DND-41 (cell line): ENCODE data around the gene TRH.

Source experiments
- ATAC-seq: fragments of 200-7000 bp; cut with Tn5 transposase; 3 replicates; pipeline ENCODE4 v1.9.1; 2021; ENCODE audit warnings: low read depth; ENCODE audit not compliant: insufficient read depth
- DNase-seq: peaks from one replicate; pipeline ENCODE4 v3.0.0-alpha.2; 2020
- H2AFZ ChIP-seq: 2 replicates; pipeline ENCODE4 v1.6.0; 2012; ENCODE audit warnings: low read depth, low read length
- H3K27ac ChIP-seq: 2 replicates; pipeline ENCODE4 v1.5.1; 2012; ENCODE audit warnings: low read length, inconsistent platforms
- H3K27me3 ChIP-seq: fragments of 200-600 bp; sonication (generic); 2 replicates; pipeline ENCODE4 v1.6.0; 2012; ENCODE audit warnings: low read length, mild to moderate bottlenecking, inconsistent platforms; ENCODE audit not compliant: insufficient read depth, poor library complexity
- H3K36me3 ChIP-seq: 2 replicates; pipeline ENCODE4 v1.5.1; 2012; ENCODE audit warnings: low read length, inconsistent platforms; ENCODE audit not compliant: insufficient read depth
- H3K4me1 ChIP-seq: 2 replicates; pipeline ENCODE4 v1.5.1; 2012; ENCODE audit warnings: mild to moderate bottlenecking, low read length; ENCODE audit not compliant: insufficient read depth
- H3K4me2 ChIP-seq: 2 replicates; pipeline ENCODE4 v1.6.0; 2012; ENCODE audit warnings: mild to moderate bottlenecking, moderate library complexity, low read length, inconsistent platforms; ENCODE audit not compliant: insufficient read depth
- H3K4me3 ChIP-seq, 2 experiments: fragments of 200-600 bp in 1 of 2; shearing (Covaris generic) in 1 of 2; 2 replicates each; pipeline ENCODE4 v1.5.1; 2012 to 2016; ENCODE audit warnings: inconsistent platforms in 2 of 2, low read length in 2 of 2, mild to moderate bottlenecking in 2 of 2, low read depth in 1 of 2, moderate library complexity in 1 of 2
- H3K79me2 ChIP-seq: 2 replicates; pipeline ENCODE4 v1.6.0; 2012; ENCODE audit warnings: low read length, inconsistent platforms; ENCODE audit not compliant: insufficient read depth
- H3K9ac ChIP-seq: 2 replicates; pipeline ENCODE4 v1.6.0; 2012; ENCODE audit warnings: low read depth, mild to moderate bottlenecking, inconsistent platforms, low read length, moderate library complexity
- H3K9me3 ChIP-seq: 2 replicates; pipeline ENCODE4 v1.5.1; 2012; ENCODE audit warnings: low read length, moderate library complexity, mild to moderate bottlenecking, inconsistent platforms; ENCODE audit not compliant: insufficient read depth, severe bottlenecking
- H4K20me1 ChIP-seq: 2 replicates; pipeline ENCODE4 v1.6.0; 2012; ENCODE audit warnings: low read length; ENCODE audit not compliant: insufficient read depth
- EZH2 ChIP-seq: IDR thresholded peaks from 3 replicates; pipeline ENCODE4 v1.6.1; 2012; ENCODE audit warnings: borderline replicate concordance, low read depth, mild to moderate bottlenecking, moderate library complexity, low read length, inconsistent platforms; ENCODE audit not compliant: severe bottlenecking
- TF ChIP-seq, protein P1 (sequence below): IDR thresholded peaks from 2 replicates; pipeline ENCODE4 v1.5.1; 2012; ENCODE audit warnings: borderline replicate concordance, low read length, moderate library complexity, mild to moderate bottlenecking; ENCODE audit not compliant: poor library complexity, severe bottlenecking; ENCODE audit errors: extremely low read depth

TRH gene, protein sequence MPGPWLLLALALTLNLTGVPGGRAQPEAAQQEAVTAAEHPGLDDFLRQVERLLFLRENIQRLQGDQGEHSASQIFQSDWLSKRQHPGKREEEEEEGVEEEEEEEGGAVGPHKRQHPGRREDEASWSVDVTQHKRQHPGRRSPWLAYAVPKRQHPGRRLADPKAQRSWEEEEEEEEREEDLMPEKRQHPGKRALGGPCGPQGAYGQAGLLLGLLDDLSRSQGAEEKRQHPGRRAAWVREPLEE

DNA sequence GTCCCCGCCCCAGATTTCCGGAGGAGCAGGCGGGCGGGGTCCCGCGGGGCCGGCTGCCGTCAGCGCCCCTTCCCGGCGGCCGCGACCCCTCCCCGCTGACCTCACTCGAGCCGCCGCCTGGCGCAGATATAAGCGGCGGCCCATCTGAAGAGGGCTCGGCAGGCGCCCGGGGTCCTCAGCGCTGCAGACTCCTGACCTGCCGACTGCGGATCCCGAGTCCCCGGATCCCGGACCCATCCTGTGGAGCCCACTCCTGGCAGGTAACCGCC is at the start of gene TRH:
Gene TRH (plus strand): TSS at position 157 of the 269 bp plus-strand sequence. CDS start 1,097 bp downstream, outside the sequence.
- Histone ChIP-seq H3K4me3 (no peak within 1 kb of the TSS), H2AFZ (no peak within 1 kb of the TSS), H3K36me3 (no peaks in the 10 kb centered on the region), H3K9ac (no peak within 1 kb of the TSS), H3K9me3 (no peaks in the 10 kb centered on the region), H3K27me3 (no peaks in the 10 kb centered on the region), H3K4me1 (no peaks in the 10 kb centered on the region), H3K79me2 (no peaks in the 10 kb centered on the region), H3K27ac (no peak within 1 kb of the TSS), H4K20me1 (no peaks in the 10 kb centered on the region), H3K4me2 (no peak within 1 kb of the TSS)
- no peak for ATAC-seq
- no peak for DNase-seq
- TF ChIP-seq, protein P1, sequence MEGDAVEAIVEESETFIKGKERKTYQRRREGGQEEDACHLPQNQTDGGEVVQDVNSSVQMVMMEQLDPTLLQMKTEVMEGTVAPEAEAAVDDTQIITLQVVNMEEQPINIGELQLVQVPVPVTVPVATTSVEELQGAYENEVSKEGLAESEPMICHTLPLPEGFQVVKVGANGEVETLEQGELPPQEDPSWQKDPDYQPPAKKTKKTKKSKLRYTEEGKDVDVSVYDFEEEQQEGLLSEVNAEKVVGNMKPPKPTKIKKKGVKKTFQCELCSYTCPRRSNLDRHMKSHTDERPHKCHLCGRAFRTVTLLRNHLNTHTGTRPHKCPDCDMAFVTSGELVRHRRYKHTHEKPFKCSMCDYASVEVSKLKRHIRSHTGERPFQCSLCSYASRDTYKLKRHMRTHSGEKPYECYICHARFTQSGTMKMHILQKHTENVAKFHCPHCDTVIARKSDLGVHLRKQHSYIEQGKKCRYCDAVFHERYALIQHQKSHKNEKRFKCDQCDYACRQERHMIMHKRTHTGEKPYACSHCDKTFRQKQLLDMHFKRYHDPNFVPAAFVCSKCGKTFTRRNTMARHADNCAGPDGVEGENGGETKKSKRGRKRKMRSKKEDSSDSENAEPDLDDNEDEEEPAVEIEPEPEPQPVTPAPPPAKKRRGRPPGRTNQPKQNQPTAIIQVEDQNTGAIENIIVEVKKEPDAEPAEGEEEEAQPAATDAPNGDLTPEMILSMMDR, result no peak

DNA sequence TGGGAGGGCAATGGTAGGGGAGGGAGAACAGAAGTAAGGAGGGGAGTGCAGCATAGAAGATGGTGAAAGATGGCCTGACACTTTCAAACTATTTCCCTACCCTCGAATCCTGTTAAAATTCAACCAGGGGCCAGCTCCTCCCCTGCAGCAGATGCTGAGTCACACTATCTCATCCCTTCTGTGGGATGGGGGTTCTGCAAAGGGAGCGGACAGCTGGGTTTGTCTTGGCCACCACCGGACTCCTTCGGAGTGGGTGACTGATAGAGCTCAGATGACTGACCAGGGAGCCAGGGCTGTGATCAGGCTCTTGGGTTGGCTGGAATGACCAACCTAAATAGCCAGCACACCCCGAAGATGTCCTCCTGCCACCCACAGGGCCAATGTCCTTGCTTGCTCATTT is 47.4 kb upstream of the TRH start:
- no peaks in the 10 kb centered on the region for H4K20me1 ChIP-seq
- H3K9ac ChIP-seq, result no peak overlapping the region
- no peaks in the 10 kb centered on the region for H3K4me1 ChIP-seq
- no peak overlapping the region for H3K4me2 ChIP-seq
- ATAC-seq, result no peak
- no peaks in the 10 kb centered on the region for H3K36me3 ChIP-seq
- H3K4me3 ChIP-seq, result no peak overlapping the region
- no peak overlapping the region for H2AFZ ChIP-seq
- TF ChIP-seq, protein P1, result no peak
- TF ChIP-seq EZH2, result no peak
- no peaks in the 10 kb centered on the region for H3K79me2 ChIP-seq
- H3K27ac ChIP-seq, result no peak overlapping the region
- no peaks in the 10 kb centered on the region for H3K9me3 ChIP-seq
- no peak for DNase-seq
- H3K27me3 ChIP-seq, result no peaks in the 10 kb centered on the region

DNA sequence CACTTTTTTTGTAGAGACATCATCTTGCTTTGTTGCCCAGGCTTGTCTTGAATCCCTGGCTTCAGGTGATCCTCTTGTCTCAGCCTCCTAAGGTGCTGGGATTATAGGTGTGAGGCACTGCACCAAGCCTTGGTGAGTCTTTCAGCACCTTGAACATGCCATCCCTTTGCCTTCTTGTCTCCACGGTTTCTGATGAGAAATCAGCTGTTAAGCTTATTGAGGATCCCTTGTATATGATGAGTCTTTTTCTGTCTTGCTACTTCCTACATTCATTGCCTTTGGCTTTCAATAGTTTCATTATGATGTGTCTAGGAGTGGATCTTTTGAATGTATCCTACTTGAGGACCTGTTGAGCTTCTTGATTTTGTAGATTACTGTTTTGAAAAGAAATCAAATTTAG is 45.1 kb upstream of the TRH start:
- Histone ChIP-seq H3K4me3 (no peak overlapping the region), H3K4me1 (peaks cover 3% of the 10 kb centered on the region; the same call in 1 of the 2 replicates), H3K9me3 (no peaks in the 10 kb centered on the region), H2AFZ (no peak overlapping the region), H3K36me3 (no peaks in the 10 kb centered on the region), H3K79me2 (no peaks in the 10 kb centered on the region), H3K27ac (no peak overlapping the region), H3K4me2 (no peak overlapping the region), H3K9ac (no peak overlapping the region), H3K27me3 (no peaks in the 10 kb centered on the region), H4K20me1 (no peaks in the 10 kb centered on the region)
- no peak for TF ChIP-seq EZH2
- TF ChIP-seq, protein P1, result no peak
- DNase-seq, result no peak
- no peak for ATAC-seq

DNA sequence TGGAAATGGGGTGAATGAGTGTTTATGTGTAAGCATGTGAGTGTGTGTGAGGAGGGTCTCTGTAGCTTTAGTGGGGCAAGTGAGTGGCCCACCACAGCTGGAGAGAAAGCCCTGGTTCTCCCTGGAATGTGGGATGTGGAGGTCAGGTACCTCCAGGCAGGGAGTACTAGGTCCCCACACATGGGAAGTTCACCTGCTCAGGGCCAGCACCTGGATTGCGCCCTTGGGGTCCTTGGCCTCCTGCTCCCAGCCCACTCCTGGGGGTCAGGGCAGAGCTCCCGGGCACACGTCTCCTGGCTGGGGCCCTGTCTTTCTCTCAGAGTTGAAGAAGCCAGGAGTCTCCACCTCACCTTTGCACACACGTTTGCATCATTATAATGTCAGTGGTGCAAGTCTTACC is 41.0 kb upstream of the TRH start:
- Histone ChIP-seq H3K4me3 (no peak overlapping the region), H3K9me3 (no peaks in the 10 kb centered on the region), H3K27me3 (no peaks in the 10 kb centered on the region), H3K4me1 (peaks cover 18% of the 10 kb centered on the region), H3K9ac (no peak overlapping the region), H4K20me1 (no peaks in the 10 kb centered on the region), H3K79me2 (no peaks in the 10 kb centered on the region), H3K27ac (no peak overlapping the region), H3K36me3 (no peaks in the 10 kb centered on the region), H2AFZ (no peak overlapping the region), H3K4me2 (no peak overlapping the region)
- no peak for ATAC-seq
- no peak for TF ChIP-seq EZH2
- TF ChIP-seq, protein P1, result no peak
- no peak for DNase-seq
